ENCODE results near the gene TBX18.

The TBX18 gene

DNA sequence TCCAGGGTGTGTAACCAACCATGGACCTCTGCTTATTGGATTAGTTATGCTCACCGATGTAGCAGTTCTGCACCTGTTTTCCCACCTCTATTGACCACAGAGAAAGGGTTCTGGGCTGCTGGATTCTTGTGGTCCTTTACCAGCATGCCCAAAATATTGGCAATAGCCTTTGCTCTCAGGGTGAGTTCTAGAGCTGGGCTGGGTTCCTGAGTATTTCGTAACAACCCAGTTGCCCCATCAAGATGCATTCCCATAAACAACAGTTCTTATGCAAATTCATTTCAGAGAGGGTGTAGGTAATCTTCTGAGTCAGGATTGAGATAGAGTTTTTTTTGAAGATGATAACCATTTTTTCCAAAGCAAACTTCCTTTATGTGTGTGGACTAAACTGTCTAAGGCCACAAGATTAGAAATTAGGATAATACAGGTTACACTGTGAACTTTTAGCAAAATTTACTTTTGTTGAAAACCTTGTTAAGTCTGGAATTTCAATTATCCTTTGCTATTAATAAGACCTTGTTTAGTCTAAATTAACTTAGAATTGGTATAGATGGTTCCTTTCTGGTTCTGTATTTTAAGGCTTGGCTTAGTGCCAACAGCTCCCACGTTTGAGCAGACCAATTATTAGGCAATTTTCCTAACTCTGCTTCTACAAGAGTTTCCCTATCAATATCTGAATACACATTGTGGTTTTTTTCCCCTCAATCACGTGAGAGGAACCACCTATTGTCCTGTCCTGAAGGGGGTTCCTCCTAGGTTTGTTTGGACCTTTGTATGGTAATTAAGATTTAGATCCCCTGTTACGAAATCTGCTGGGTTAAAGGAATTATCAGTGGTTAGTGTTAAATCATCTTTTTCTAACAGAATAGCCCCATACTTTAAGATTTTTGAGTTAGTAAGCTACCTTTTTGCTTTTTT lies 46.1 kb downstream of the TBX18 start:
- TF ChIP-seq CTCF (conservative IDR thresholded peaks at IDR 0.05; ENCODE audit: low read depth, low read length): no peak
- no peak for DNase-seq (ENCODE audit: low read depth)
- H3K4me3 ChIP-seq (ENCODE audit: low read length): no peak overlapping the region

DNA sequence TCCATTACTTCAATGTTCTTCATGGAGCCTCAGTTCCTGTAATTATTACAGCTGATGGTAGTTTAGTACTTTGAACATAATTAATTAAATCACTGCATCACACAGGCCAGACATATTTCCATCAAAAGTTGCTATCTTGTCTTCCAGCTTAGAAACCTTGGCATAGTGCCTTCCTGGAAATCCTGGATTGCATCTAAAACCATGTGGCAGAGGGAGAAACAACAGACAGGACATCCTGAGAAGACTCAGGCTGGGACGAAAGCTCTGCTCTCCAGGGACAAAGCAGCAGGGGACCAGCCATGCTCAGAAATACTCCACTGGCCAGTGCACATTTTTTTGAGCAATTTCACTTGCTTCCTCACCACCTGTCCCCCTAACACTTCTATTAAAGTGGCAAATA lies 55.3 kb downstream of the TBX18 start:
- TF ChIP-seq CTCF (conservative IDR thresholded peaks at IDR 0.05; ENCODE audit: low read depth, low read length): no peak
- H3K4me3 ChIP-seq (ENCODE audit: low read length): no peak overlapping the region
- DNase-seq (ENCODE audit: low read depth): no peak

DNA sequence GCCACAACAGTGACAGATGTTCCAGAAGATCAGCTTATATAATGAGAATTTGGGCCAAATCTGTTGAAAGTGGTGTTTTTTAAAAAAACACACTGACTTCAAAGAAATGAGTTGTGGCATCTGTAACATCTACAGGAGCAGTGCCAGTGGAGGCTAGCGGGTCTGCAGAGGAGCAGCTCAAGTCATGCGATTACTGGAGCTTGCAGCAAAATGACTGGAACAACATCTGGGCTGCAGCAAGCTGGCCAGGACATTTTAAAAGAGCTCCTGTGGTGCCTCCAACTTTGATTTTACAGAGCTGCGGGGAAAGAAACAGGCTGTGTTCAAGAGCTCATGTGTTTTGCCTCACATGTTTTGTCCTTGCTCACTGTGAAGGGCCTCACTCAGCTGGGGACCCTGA lies 57.2 kb downstream of the TBX18 start:
- no peak for TF ChIP-seq CTCF (conservative IDR thresholded peaks at IDR 0.05; ENCODE audit: low read depth, low read length)
- H3K4me3 ChIP-seq (ENCODE audit: low read length): no peak overlapping the region
- DNase-seq (ENCODE audit: low read depth): no peak

DNA sequence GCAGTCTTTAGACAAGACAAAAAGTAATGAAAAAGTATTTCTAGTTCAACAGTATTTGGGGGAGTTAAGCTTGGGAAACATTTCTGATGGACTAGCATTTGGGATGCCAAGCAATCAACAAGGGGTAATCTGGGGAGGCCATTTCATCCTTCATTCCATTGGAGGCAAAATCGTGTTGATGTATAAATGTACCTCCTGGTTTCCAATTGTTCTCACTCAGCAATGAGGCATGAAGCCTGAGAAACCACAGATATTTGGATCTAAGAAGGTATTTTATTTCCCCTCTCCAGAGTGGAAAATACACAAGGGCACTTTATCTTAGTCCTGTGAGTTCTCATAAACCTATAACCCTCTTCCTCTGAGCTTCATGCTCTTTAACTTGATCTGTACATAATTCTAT lies 68.2 kb downstream of the TBX18 start:
- no peak overlapping the region for H3K4me3 ChIP-seq (ENCODE audit: low read length)
- no peak for DNase-seq (ENCODE audit: low read depth)
- no peak for TF ChIP-seq CTCF (conservative IDR thresholded peaks at IDR 0.05; ENCODE audit: low read depth, low read length)

DNA sequence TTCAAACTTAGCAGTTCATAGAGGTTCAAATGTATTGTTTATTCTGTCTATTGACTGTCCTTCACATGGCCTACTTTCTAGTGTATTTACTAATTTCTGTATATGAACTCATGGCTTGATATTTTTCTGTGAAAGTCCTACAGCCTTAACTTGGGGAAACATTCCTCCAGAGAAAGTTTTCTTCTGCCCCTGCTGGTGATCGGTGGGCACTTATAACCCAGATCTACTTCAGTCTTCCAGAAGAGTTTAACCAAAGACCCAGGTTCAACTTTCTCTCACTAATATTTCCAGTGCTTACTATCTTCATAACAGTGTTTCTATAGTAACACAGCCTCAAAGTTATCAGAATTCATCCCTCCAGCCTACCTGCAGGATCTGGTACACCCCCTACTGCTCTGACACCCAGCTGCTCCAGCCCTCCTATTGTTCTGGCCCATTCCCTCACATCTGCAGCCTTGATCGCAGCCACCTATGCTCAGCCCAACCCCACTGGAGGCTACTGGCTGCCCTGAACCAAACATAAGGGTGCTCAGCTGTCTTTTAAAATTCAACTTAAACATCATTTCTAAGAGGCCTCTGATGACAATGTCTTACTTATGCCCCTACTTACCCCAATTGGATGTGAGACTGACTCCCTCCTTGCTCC lies 72.3 kb downstream of the TBX18 start:
- H3K4me3 ChIP-seq (ENCODE audit: low read length): no peak overlapping the region
- DNase-seq (ENCODE audit: low read depth): no peak
- no peak for TF ChIP-seq CTCF (conservative IDR thresholded peaks at IDR 0.05; ENCODE audit: low read depth, low read length)

GRCh38 chr6:84688141-84688873 lies 76.1 kb downstream of the TBX18 start:
- H3K4me3 ChIP-seq (ENCODE audit: low read length): no peak overlapping the region
- no peak for TF ChIP-seq CTCF (conservative IDR thresholded peaks at IDR 0.05; ENCODE audit: low read depth, low read length)
- DNase-seq (ENCODE audit: low read depth): no peak

Measured in retinal pigment epithelial cell (primary cell).